Fibroblast of mammary gland (primary cell): ENCODE data around the gene EIF4H.
"Not testable (repeated sequence)": the region's sequence is repeated elsewhere in the genome, so short reads cannot be mapped to it uniquely, and the experiment has no call there.

Experiments
- DNase-seq: peaks from one replicate; pipeline ENCODE4 v3.0.0-alpha.2; 2010; ENCODE audit warnings: low read depth
- H3K4me3 ChIP-seq: 2 replicates; pipeline ENCODE4 v1.5.1; 2011; ENCODE audit warnings: low read depth, mild to moderate bottlenecking, low read length, moderate library complexity; ENCODE audit not compliant: control insufficient read depth
- TF ChIP-seq, protein P1 (sequence below): conservative IDR thresholded peaks from 2 replicates; pipeline ENCODE4 v1.5.1; 2011; ENCODE audit warnings: low read depth, low read length, inconsistent platforms; ENCODE audit not compliant: control insufficient read depth, insufficient read depth

Gene EIF4H

GRCh38 chr7:74153736-74154135 is 20.4 kb upstream of the EIF4H start:
- TF ChIP-seq, protein P1, sequence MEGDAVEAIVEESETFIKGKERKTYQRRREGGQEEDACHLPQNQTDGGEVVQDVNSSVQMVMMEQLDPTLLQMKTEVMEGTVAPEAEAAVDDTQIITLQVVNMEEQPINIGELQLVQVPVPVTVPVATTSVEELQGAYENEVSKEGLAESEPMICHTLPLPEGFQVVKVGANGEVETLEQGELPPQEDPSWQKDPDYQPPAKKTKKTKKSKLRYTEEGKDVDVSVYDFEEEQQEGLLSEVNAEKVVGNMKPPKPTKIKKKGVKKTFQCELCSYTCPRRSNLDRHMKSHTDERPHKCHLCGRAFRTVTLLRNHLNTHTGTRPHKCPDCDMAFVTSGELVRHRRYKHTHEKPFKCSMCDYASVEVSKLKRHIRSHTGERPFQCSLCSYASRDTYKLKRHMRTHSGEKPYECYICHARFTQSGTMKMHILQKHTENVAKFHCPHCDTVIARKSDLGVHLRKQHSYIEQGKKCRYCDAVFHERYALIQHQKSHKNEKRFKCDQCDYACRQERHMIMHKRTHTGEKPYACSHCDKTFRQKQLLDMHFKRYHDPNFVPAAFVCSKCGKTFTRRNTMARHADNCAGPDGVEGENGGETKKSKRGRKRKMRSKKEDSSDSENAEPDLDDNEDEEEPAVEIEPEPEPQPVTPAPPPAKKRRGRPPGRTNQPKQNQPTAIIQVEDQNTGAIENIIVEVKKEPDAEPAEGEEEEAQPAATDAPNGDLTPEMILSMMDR = no peak
- H3K4me3 ChIP-seq = no peak overlapping the region
- DNase-seq = no peak

- no peak overlapping the region for H3K4me3 ChIP-seq
- TF ChIP-seq, protein P1 = no peak
- no peak for DNase-seq
Observed at GRCh38 chr7:74155810-74156395, 18.3 kb upstream of the EIF4H start.

DNA sequence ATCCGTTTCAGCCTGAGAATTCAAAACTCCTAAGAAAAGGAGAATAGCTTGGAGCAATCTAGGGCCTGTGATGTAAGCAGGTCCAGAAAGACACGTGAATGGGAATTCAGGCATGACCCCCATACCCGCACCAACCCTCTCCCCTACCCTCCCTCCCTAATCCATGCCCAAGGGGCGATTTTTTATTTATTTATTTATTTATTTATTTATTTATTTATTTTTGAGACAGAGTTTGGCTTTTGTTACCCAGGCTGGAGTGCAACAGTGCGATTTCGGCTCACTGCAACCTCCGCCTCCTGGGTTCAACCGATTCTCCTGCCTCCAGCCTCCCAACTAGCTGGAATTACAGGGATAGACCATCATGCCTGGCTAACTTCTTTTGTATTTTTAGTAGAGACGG is 16.6 kb upstream of the EIF4H start:
- no peak for DNase-seq
- H3K4me3 ChIP-seq = no peak overlapping the region
- TF ChIP-seq, protein P1 = no peak

- DNase-seq = no peak
- TF ChIP-seq, protein P1 = peak; percentile 37
- no peak overlapping the region for H3K4me3 ChIP-seq
Observed at GRCh38 chr7:74164985-74165456, 9.1 kb upstream of the EIF4H start.

DNA sequence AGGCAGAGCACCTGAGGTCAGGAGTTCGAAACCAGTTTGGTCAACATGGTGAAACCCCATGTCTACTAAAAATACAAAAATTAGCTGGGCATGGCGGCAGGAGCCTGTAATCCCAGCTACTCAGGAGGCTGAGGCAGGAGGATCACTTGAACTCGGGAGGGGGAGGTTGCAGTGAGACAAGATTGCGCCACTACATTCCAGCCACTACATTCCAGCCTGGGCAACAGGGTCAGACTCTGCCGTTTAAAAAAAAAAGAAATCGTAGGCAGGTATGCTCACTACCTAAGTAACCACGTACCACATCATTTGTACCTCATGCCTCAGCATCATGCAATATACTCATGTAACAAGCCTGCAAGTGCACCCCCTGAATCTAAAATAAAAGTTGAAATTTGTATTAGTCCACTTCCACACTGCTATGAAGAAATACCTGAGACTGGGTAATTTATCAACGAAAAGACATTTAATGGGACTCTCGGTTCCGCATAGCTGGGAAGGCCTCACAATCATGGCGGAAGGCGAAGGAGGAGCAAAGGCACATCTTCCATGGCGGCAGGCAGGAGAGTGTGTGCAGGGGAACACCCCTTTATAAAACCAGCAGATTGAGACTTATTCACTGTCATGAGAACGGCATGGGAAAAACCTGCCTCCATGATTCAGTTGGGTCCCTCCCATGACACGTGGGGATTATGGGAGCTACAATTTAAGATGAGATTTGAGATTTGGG is 8.1 kb upstream of the EIF4H start:
- DNase-seq = no peak
- no peak overlapping the region for H3K4me3 ChIP-seq
- TF ChIP-seq, protein P1 = no peak

GRCh38 chr7:74167324-74167723 is 6.8 kb upstream of the EIF4H start:
- H3K4me3 ChIP-seq, DNase-seq: not testable (repeated sequence)

DNA sequence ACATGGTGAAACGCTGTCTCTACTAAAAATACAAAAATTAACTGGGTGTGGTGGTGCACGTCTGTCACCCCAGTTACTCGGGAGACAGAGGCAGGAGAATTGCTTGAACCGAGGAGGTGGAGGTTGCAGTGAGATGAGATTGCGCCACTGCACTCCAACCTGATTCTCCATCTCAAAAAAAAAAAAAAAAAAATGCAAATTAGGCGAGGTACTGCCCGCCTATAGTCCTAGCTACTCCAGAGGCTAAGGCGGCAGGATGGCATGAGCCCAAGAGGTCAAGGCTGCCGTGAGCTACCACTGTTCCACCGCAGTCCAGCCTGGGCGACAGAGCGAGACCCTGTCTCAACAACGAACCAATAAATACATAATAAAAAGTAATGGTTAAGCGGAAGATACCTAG is 1.1 kb upstream of the EIF4H start:
- TF ChIP-seq, protein P1 = no peak
- peak overlapping the region; percentile 72 for H3K4me3 ChIP-seq

More for the DNA sequence above, 1.1 kb upstream of the EIF4H start:
- no peak for DNase-seq
